PFSK-1 (cell line): ENCODE results near the gene FAM237B.

Source experiments
- FOXP2 ChIP-seq: optimal IDR thresholded peaks from 2 replicates; pipeline ENCODE3; 2011; ENCODE audit warnings: borderline replicate concordance, control low read depth, inconsistent platforms; ENCODE audit not compliant: insufficient read depth; ENCODE audit errors: extremely low read length, extremely low read depth
- POLR2AphosphoS5 ChIP-seq: IDR thresholded peaks from 2 replicates; pipeline ENCODE4 v1.6.1; 2012; ENCODE audit warnings: low read depth, mild to moderate bottlenecking, control low read depth, low read length, moderate library complexity
- SIN3A ChIP-seq: IDR thresholded peaks from 2 replicates; pipeline ENCODE4 v1.6.1; 2012; ENCODE audit warnings: mild to moderate bottlenecking, low read length, moderate library complexity, borderline replicate concordance; ENCODE audit not compliant: insufficient read depth
- TAF1 ChIP-seq: IDR thresholded peaks from 2 replicates; pipeline ENCODE4 v1.6.1; 2012; ENCODE audit warnings: low read length, control low read depth, borderline replicate concordance; ENCODE audit not compliant: insufficient read depth
- TF ChIP-seq, protein P1 (sequence below), 2 experiments: IDR thresholded peaks; 2 replicates each; pipeline versions ENCODE4 v1.6.1 to v1.8.0; 2011 to 2012; ENCODE audit warnings: low read depth in 2 of 2, low read length in 2 of 2, control low read depth in 1 of 2, inconsistent platforms in 1 of 2, mild to moderate bottlenecking in 1 of 2, moderate library complexity in 1 of 2; ENCODE audit not compliant: insufficient read depth in 1 of 2

The FAM237B gene

DNA sequence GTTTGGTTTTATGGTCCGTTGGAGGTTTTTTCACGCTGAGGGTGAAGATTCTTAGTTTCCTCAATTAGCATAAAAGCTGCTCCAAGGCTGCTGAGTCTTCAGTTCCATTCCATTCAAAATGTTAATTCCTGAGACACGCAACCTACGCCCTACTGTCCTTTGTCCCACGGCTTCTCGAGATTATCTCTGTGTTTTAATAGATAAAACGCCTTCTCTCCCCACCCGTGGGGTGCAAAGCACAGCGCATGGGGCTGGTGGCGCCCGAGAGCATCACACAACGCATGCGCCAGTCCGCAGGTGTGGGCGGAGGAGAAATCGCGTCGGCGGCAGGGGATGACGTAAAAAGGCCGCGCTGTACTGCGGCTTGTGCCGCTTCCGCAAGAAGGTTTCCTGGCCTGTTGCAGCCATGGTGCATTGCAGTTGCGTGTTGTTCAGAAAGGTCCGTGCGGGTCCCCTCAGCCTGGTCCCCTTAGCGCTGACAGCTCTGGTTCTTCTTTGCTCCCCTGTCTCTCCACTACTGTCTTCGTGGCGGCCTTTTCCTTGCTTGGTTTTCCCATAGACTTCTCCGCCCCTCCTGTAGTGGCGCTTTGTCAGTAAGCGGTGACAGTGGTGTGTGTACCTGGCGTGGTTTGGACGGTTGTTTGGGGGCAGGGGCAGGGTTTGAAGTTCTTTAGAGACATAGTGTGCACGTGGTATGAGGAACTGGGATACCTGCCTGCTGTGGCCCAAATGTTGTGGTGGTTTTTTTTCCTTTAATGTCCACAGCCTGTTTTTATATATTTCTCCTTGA lies 25.4 kb upstream of the FAM237B start, which contains the start of gene GTPBP10:
TSS of gene GTPBP10 (plus strand) at position 381 of the 790 bp plus-strand sequence. CDS start at position 407, 26 bp downstream.
- TF ChIP-seq, protein P1, sequence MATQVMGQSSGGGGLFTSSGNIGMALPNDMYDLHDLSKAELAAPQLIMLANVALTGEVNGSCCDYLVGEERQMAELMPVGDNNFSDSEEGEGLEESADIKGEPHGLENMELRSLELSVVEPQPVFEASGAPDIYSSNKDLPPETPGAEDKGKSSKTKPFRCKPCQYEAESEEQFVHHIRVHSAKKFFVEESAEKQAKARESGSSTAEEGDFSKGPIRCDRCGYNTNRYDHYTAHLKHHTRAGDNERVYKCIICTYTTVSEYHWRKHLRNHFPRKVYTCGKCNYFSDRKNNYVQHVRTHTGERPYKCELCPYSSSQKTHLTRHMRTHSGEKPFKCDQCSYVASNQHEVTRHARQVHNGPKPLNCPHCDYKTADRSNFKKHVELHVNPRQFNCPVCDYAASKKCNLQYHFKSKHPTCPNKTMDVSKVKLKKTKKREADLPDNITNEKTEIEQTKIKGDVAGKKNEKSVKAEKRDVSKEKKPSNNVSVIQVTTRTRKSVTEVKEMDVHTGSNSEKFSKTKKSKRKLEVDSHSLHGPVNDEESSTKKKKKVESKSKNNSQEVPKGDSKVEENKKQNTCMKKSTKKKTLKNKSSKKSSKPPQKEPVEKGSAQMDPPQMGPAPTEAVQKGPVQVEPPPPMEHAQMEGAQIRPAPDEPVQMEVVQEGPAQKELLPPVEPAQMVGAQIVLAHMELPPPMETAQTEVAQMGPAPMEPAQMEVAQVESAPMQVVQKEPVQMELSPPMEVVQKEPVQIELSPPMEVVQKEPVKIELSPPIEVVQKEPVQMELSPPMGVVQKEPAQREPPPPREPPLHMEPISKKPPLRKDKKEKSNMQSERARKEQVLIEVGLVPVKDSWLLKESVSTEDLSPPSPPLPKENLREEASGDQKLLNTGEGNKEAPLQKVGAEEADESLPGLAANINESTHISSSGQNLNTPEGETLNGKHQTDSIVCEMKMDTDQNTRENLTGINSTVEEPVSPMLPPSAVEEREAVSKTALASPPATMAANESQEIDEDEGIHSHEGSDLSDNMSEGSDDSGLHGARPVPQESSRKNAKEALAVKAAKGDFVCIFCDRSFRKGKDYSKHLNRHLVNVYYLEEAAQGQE (IDR thresholded peaks at IDR 0.05; ENCODE audit: insufficient read depth in 1 of 2, low read depth in 2 of 2, low read length in 2 of 2): peak; percentile 55 to 72; a peak in 3 of 4 replicates
- peak; percentile 84 for TF ChIP-seq FOXP2
- TF ChIP-seq TAF1: peak; percentile 77; the same call in 1 of the 2 replicates
- TF ChIP-seq SIN3A: peak; percentile 80; the same call in 1 of the 2 replicates
- TF ChIP-seq POLR2AphosphoS5: peak; percentile 97

- TF ChIP-seq, protein P1 (IDR thresholded peaks at IDR 0.05; ENCODE audit: insufficient read depth in 1 of 2, low read depth in 2 of 2, low read length in 2 of 2): no peak
- TF ChIP-seq SIN3A: no peak
- no peak for TF ChIP-seq TAF1
Observed at GRCh38 chr7:90345595-90346335, 24.7 kb upstream of the FAM237B start.

- TF ChIP-seq POLR2AphosphoS5: no peak
- TF ChIP-seq, protein P1 (IDR thresholded peaks at IDR 0.05; ENCODE audit: insufficient read depth in 1 of 2, low read depth in 2 of 2, low read length in 2 of 2): no peak
Observed at GRCh38 chr7:90345016-90345415, 23.9 kb upstream of the FAM237B start.

DNA sequence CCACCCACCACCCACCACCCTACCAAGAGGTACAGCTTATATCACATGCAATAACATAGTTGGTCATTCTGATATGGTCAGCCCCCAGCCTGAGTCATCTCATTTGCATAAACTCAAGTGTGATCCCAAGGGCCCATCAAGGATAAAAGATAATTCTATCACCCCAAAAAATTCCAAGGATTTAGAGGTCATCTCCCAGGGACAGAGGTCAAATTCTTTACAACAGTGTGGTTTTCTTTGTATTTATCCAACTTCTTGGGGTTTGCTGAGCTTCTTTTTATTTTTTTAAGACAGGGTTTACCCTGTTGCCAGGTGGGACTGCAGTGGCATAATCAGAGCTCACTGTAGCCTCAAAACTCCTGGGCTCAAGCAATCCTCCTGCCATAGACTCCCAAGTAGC lies 16.0 kb upstream of the FAM237B start:
- TF ChIP-seq POLR2AphosphoS5 (no peak), SIN3A (no peak), TAF1 (no peak), FOXP2 (no peak)
- TF ChIP-seq, protein P1 (IDR thresholded peaks at IDR 0.05; ENCODE audit: insufficient read depth in 1 of 2, low read depth in 2 of 2, low read length in 2 of 2): no peak
